HCT116 (cell line): ENCODE results near the gene CYP26B1. TPM values are rescaled to one million over a fixed set of nuclear protein-coding genes. Genes with fewer than 3 reads are reported as not detected.

Experiments used
- ATAC-seq: fragments of 200-7000 bp; cut with Tn5 transposase; 2 replicates; pipeline ENCODE4 v1.9.1; 2020; ENCODE audit warnings: mild to moderate bottlenecking, moderate library complexity
- BruUV-seq: library from RNA; stranded (reverse); fragments of 400-500 nt; replicated peaks from 2 replicates; lab custom pipeline; 2021; lab: Mats Ljungman, UMichigan
- CTCF ChIA-PET: fragments of 300-600 bp; sonication (Branson Sonifier 250); formaldehyde crosslinking; loops from one replicate; lab custom pipeline; 2021; ENCODE audit warnings: antibody characterized with exemption; lab: Charles Lee
- POLR2A ChIA-PET: fragments of 300-600, 350-600 bp; sonication (Branson Sonifier 250); formaldehyde crosslinking; loops from one replicate; lab custom pipeline; 2021; ENCODE audit warnings: antibody characterized with exemption; lab: Charles Lee
- RAD21 ChIA-PET, 2 experiments: fragments of 300-600 bp; sonication (Branson Sonifier 250); formaldehyde crosslinking; loops; one replicate each; lab custom pipeline; 2023; ENCODE audit warnings: low total read pairs in 2 of 2; ENCODE audit not compliant: uncharacterized antibody in 2 of 2, unreplicated experiment in 2 of 2, low non-redundant PET in 1 of 2; lab: Charles Lee
- DNase-seq: peaks from one replicate; pipeline ENCODE4 v3.0.0-alpha.2; 2010; ENCODE audit warnings: low read depth, low spot score
- H2AFZ ChIP-seq: fragments of 200-600 bp; shearing (Covaris generic), sonication (generic); 2 replicates; pipeline ENCODE4 v1.6.1; 2017; ENCODE audit warnings: low read depth, mixed run types, mixed read lengths, antibody characterized with exemption, low read length; ENCODE audit not compliant: poor library complexity, severe bottlenecking
- H3K27ac ChIP-seq: 2 replicates; pipeline ENCODE4 v1.5.1; 2012; ENCODE audit warnings: low read depth, low read length
- H3K27me3 ChIP-seq: fragments of 200-600 bp; sonication (generic); 2 replicates; pipeline ENCODE4 v1.6.1; 2016; ENCODE audit warnings: mixed run types, low read length, mixed read lengths; ENCODE audit not compliant: insufficient read depth
- H3K36me3 ChIP-seq, 2 experiments: fragments of 200-500 bp in 1 of 2; fragments of 200-600 bp in 1 of 2; sonication (Bioruptor generic) in 1 of 2; sonication (generic) in 1 of 2; 2 replicates each; pipeline versions ENCODE4 v1.5.1 to v1.6.1; 2014 to 2016; ENCODE audit warnings: low read length in 2 of 2, inconsistent platforms in 1 of 2, mixed read lengths in 1 of 2, mixed run types in 1 of 2; ENCODE audit not compliant: insufficient read depth in 2 of 2, control insufficient read depth in 1 of 2
- H3K4me1 ChIP-seq, 2 experiments: fragments of 200-600 bp in 1 of 2; sonication (generic) in 1 of 2; 2 replicates each; pipeline versions ENCODE4 v1.5.1 to v1.6.1; 2012 to 2017; ENCODE audit warnings: low read length in 2 of 2, inconsistent platforms in 1 of 2, mild to moderate bottlenecking in 1 of 2, mixed read lengths in 1 of 2, mixed run types in 1 of 2, moderate library complexity in 1 of 2; ENCODE audit not compliant: insufficient read depth in 2 of 2, control insufficient read depth in 1 of 2
- H3K4me2 ChIP-seq: fragments of 200-600 bp; sonication (generic); 2 replicates; pipeline ENCODE4 v1.6.1; 2017; ENCODE audit warnings: mixed run types, low read length, mixed read lengths
- H3K4me3 ChIP-seq, 2 experiments: fragments of 200-600 bp in 1 of 2; sonication (generic) in 1 of 2; replicated peaks in 1 of 2; 2 replicates each; pipeline ENCODE4 v1.5.1; 2011 to 2016; ENCODE audit warnings: low read length in 2 of 2, control low read depth in 1 of 2, low read depth in 1 of 2, mild to moderate bottlenecking in 1 of 2, mixed read lengths in 1 of 2, mixed run types in 1 of 2
- H3K79me2 ChIP-seq: fragments of 200-600 bp; sonication (generic); 2 replicates; pipeline ENCODE4 v1.6.1; 2017; ENCODE audit warnings: mild to moderate bottlenecking, mixed run types, low read length, moderate library complexity, mixed read lengths; ENCODE audit not compliant: insufficient read depth
- H3K9ac ChIP-seq: fragments of 200-600 bp; sonication (generic); 2 replicates; pipeline ENCODE4 v1.6.1; 2016; ENCODE audit warnings: low read length, mixed read lengths
- H3K9me2 ChIP-seq: fragments of 200-600 bp; sonication (generic), shearing (Covaris generic); 2 replicates; pipeline ENCODE4 v1.6.1; 2017; ENCODE audit warnings: mixed run types, mild to moderate bottlenecking, moderate library complexity; ENCODE audit not compliant: insufficient read depth
- H3K9me3 ChIP-seq, 2 experiments: fragments of 200-500 bp in 1 of 2; fragments of 200-600 bp in 1 of 2; sonication (Bioruptor generic) in 1 of 2; sonication (generic) in 1 of 2; 2 replicates each; pipeline ENCODE4 v1.6.1; 2014 to 2017; ENCODE audit warnings: low read length in 2 of 2, mixed read lengths in 2 of 2, inconsistent platforms in 1 of 2, low read depth in 1 of 2, mild to moderate bottlenecking in 1 of 2, mixed run types in 1 of 2, moderate library complexity in 1 of 2; ENCODE audit not compliant: control insufficient read depth in 1 of 2, insufficient read depth in 1 of 2
- H4K20me1 ChIP-seq: fragments of 200-600 bp; sonication (generic), shearing (Covaris generic); 2 replicates; pipeline ENCODE4 v1.6.1; 2017; ENCODE audit warnings: mixed run types, mild to moderate bottlenecking, moderate library complexity; ENCODE audit not compliant: insufficient read depth
- ATF3 ChIP-seq: IDR thresholded peaks from 2 replicates; pipeline ENCODE4 v1.6.1; 2012
- CBX3 ChIP-seq: IDR thresholded peaks from 2 replicates; pipeline ENCODE4 v1.6.1; 2012; ENCODE audit warnings: low read depth
- CTCF ChIP-seq, 3 experiments: fragments of 200-600 bp in 1 of 3; sonication (generic) in 1 of 3; IDR thresholded peaks in 2 of 3; conservative IDR thresholded peaks in 1 of 3; 2 replicates each; pipeline ENCODE4 v1.5.1; 2012 to 2017; ENCODE audit warnings: low read depth in 2 of 3, low read length in 2 of 3, antibody characterized with exemption in 1 of 3, borderline replicate concordance in 1 of 3, control low read depth in 1 of 3, mild to moderate bottlenecking in 1 of 3, mixed read lengths in 1 of 3, mixed run types in 1 of 3, moderate library complexity in 1 of 3; ENCODE audit not compliant: insufficient read depth in 1 of 3
- FOSL1 ChIP-seq: IDR thresholded peaks from 2 replicates; pipeline ENCODE4 v1.6.1; 2012; ENCODE audit warnings: low read depth
- TCF7L2 ChIP-seq: IDR thresholded peaks from 2 replicates; pipeline ENCODE4 v1.7.0; 2011; ENCODE audit warnings: borderline replicate concordance, inconsistent platforms; ENCODE audit not compliant: insufficient read depth, insufficient read length; ENCODE audit errors: extremely low read depth
- ZNF274 ChIP-seq: fragments of 200-500 bp; sonication (Bioruptor generic); IDR thresholded peaks from 2 replicates; pipeline ENCODE4 v1.6.1; 2014; ENCODE audit warnings: mild to moderate bottlenecking, low read depth, low read length, inconsistent platforms
- intact Hi-C: fragments of 100-400 bp; cut with micrococcal nuclease; formaldehyde crosslinking; loops from 2 replicates; pipeline ENCODE4 v1.10.0; 2022
- total RNA-seq: library from RNA; stranded (reverse); gene quantifications from one replicate; pipeline ENCODE4 v1.2.1, GENCODE V29; 2021; ENCODE audit not compliant: unreplicated experiment

Gene CYP26B1
- total RNA-seq, 1 experiment from 2014 or later = 21.1 TPM

DNA sequence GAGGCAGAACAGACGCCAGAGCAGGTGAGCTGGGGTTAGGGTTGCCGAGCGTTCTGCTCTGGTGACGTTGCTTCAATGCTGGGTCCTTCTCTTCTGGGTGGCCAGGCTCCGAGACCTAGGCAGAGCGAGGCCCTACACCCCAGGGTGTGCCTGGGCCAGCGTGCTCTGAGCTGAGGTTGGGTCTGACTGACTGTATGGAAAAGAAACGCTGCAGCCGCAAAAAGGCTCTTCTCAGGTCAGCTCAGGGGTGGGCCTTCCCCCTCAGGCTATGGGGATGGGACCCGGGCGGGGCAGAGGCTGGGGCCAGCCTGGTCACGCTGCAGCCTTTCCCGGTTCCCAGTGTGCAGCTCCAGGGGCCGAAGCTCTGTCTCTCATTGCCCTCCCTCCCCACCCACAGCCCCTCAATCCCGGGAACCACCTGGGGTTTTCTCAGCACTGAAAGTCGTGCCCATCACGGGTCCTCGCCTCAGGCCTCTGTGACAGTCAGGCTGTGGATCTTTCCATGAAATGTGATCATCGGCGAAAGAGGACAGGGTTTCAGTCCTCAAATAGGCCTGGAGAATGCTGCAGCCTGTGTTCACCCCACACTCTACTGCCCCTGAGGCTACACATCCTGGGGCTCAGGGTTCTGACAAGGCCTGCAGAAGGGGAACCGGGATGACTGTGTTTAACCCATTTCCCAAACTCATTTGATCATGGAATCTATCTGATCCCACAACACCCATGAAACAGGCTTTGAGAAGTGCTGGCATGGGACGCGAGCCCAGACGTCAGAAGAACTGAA, 19.4 kb downstream of the CYP26B1 start:
- H3K36me3 ChIP-seq = no peaks in the 10 kb centered on the region
- H3K4me1 ChIP-seq = no peaks in the 10 kb centered on the region
- no peak overlapping the region for H3K4me3 ChIP-seq
- TF ChIP-seq CTCF (IDR thresholded peaks at IDR 0.05 in 2 of 3, conservative IDR thresholded peaks at IDR 0.05 in 1 of 3; ENCODE audit: borderline replicate concordance in 1 of 3, insufficient read depth in 1 of 3, low read depth in 2 of 3, low read length in 2 of 3) (no peak), FOSL1 (no peak), CBX3 (no peak), ATF3 (no peak), ZNF274 (no peak), TCF7L2 (no peak)
- H3K4me2 ChIP-seq = no peak overlapping the region
- ChIA-PET RAD21 (no interaction called here), CTCF (no interaction called here), POLR2A (no interaction called here)
- no TSS peak for BruUV-seq
- no peak overlapping the region for H3K27ac ChIP-seq
- ATAC-seq (no peak), DNase-seq (no peak)
- no peaks in the 10 kb centered on the region for H3K27me3 ChIP-seq
- no peaks in the 10 kb centered on the region for H4K20me1 ChIP-seq
- intact Hi-C loops = no loop called here
- H3K9me3 ChIP-seq = no peaks in the 10 kb centered on the region
- no peaks in the 10 kb centered on the region for H3K79me2 ChIP-seq
- H3K9me2 ChIP-seq = no peaks in the 10 kb centered on the region
- no peak overlapping the region for H2AFZ ChIP-seq
- H3K9ac ChIP-seq = no peak overlapping the region
